IPS-15b (cell line): ENCODE measurements around the gene C9orf57.

Experiments used
- H3K27me3 ChIP-seq: one replicate; pipeline ENCODE4 v1.6.1; 2013; ENCODE audit warnings: low read length; ENCODE audit not compliant: control insufficient read depth, insufficient read depth
- H3K36me3 ChIP-seq: one replicate; pipeline ENCODE4 v1.6.1; 2013; ENCODE audit warnings: low read length; ENCODE audit not compliant: control insufficient read depth, insufficient read depth
- H3K4me1 ChIP-seq: one replicate; pipeline ENCODE4 v1.6.1; 2013; ENCODE audit warnings: mild to moderate bottlenecking, low read length; ENCODE audit not compliant: control insufficient read depth, insufficient read depth
- H3K4me3 ChIP-seq: one replicate; pipeline ENCODE4 v1.5.1; 2013; ENCODE audit warnings: low read depth, low read length
- H3K9ac ChIP-seq: one replicate; pipeline ENCODE4 v1.6.1; 2013; ENCODE audit warnings: low read depth, mild to moderate bottlenecking, low read length
- H3K9me3 ChIP-seq: one replicate; pipeline ENCODE4 v1.6.1; 2013; ENCODE audit warnings: mild to moderate bottlenecking, low read length; ENCODE audit not compliant: control insufficient read depth, insufficient read depth

C9orf57 gene

GRCh38 chr9:72043576-72043975, 16.8 kb downstream of the C9orf57 start:
- Histone ChIP-seq H3K4me1 (no peaks in the 10 kb centered on the region), H3K4me3 (no peak overlapping the region), H3K27me3 (no peaks in the 10 kb centered on the region), H3K36me3 (no peaks in the 10 kb centered on the region), H3K9me3 (no peaks in the 10 kb centered on the region), H3K9ac (no peak overlapping the region)

DNA sequence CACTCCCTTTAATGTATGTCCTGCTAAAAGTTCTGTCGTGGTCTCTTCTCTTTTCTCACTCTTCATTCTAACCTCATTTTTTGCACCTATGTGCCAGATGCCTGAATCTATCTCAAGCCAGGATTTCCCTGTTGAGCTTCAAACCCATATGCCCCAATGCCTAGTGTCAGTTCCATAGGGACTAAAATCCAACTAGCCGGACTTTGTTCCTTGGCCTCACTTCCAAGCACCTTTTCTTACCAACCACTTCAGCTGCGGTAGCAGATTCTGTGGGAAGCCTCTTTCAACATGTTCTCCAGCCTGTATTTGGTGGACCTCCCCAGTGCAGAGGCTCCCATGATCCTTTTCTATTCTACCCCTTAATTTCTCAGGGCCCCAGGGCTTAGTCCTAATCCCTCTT, 17.5 kb downstream of the C9orf57 start:
- H3K4me1 ChIP-seq, result no peaks in the 10 kb centered on the region
- H3K9me3 ChIP-seq, result no peaks in the 10 kb centered on the region
- H3K36me3 ChIP-seq, result no peaks in the 10 kb centered on the region
- H3K27me3 ChIP-seq, result no peaks in the 10 kb centered on the region
- no peak overlapping the region for H3K4me3 ChIP-seq
- H3K9ac ChIP-seq, result no peak overlapping the region

- H3K4me1 ChIP-seq, result no peaks in the 10 kb centered on the region
- H3K4me3 ChIP-seq, result no peak overlapping the region
- no peaks in the 10 kb centered on the region for H3K27me3 ChIP-seq
- no peaks in the 10 kb centered on the region for H3K9me3 ChIP-seq
- H3K9ac ChIP-seq, result no peak overlapping the region
- H3K36me3 ChIP-seq, result no peaks in the 10 kb centered on the region
These were observed 18.6 kb downstream of the C9orf57 start for GRCh38 chr9:72041775-72042194.

DNA sequence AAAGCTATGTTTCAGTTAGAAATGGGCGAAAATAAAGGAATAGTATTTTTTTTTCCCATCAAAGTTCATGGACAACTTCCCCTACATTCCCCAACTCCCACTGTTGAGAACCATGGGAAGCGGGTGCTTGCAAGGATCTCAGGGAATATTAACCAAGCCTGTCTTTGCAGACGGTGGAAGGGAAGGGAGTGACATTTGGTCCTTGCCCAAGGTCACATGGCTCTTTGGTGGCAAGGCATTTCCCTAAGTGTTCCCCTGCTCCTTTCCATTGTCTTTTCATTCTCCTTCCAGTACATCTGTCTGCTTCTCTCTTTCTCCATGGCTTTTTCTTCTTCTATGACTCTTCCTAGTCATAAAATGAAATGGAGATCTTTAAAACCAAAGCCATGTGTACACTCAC, 19.0 kb downstream of the C9orf57 start:
- H3K4me3 ChIP-seq, result no peak overlapping the region
- no peaks in the 10 kb centered on the region for H3K27me3 ChIP-seq
- H3K9me3 ChIP-seq, result no peaks in the 10 kb centered on the region
- H3K4me1 ChIP-seq, result no peaks in the 10 kb centered on the region
- no peaks in the 10 kb centered on the region for H3K36me3 ChIP-seq
- H3K9ac ChIP-seq, result no peak overlapping the region

GRCh38 chr9:72039532-72039931, 20.9 kb downstream of the C9orf57 start:
- Histone ChIP-seq H3K27me3 (no peaks in the 10 kb centered on the region), H3K9ac (no peak overlapping the region)

GRCh38 chr9:72038890-72039410, 21.5 kb downstream of the C9orf57 start:
- no peak overlapping the region for H3K4me3 ChIP-seq
- no peaks in the 10 kb centered on the region for H3K9me3 ChIP-seq
- H3K36me3 ChIP-seq, result no peaks in the 10 kb centered on the region
- no peaks in the 10 kb centered on the region for H3K27me3 ChIP-seq
- H3K9ac ChIP-seq, result no peak overlapping the region
- no peaks in the 10 kb centered on the region for H3K4me1 ChIP-seq

More at GRCh38 chr9:72039532-72039931, 20.9 kb downstream of the C9orf57 start:
- no peaks in the 10 kb centered on the region for H3K36me3 ChIP-seq
- H3K4me3 ChIP-seq, result no peak overlapping the region
- no peaks in the 10 kb centered on the region for H3K9me3 ChIP-seq
- H3K4me1 ChIP-seq, result no peaks in the 10 kb centered on the region

- Histone ChIP-seq H3K4me1 (no peaks in the 10 kb centered on the region), H3K4me3 (no peak overlapping the region), H3K9me3 (no peaks in the 10 kb centered on the region), H3K9ac (no peak overlapping the region), H3K27me3 (no peaks in the 10 kb centered on the region), H3K36me3 (no peaks in the 10 kb centered on the region)
These were observed 22.0 kb downstream of the C9orf57 start for GRCh38 chr9:72038408-72038807.

GRCh38 chr9:72037571-72037970, 22.8 kb downstream of the C9orf57 start:
- H3K9ac ChIP-seq, result no peak overlapping the region
- H3K4me1 ChIP-seq, result no peaks in the 10 kb centered on the region
- no peaks in the 10 kb centered on the region for H3K9me3 ChIP-seq
- no peaks in the 10 kb centered on the region for H3K27me3 ChIP-seq
- H3K36me3 ChIP-seq, result no peaks in the 10 kb centered on the region
- H3K4me3 ChIP-seq, result no peak overlapping the region

DNA sequence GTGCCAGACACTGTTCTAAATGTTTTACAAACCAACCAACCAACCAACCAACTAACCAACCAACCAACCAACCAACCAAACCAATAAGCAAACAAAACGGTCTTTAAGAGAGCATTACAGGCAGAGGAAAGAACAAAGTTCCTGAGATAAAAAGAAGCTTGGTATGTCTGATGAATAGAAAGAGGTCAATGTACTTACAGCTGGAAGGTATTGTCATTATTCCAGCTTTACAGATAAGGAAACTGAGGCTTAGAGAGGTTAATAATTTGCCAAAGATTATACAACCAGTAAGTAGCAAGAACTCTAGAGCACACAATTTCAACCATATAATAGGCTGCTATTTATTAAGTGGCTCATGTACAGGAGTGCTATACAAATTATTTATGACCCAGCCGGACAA, 29.6 kb downstream of the C9orf57 start:
- Histone ChIP-seq H3K27me3 (no peaks in the 10 kb centered on the region), H3K4me3 (no peak overlapping the region)

DNA sequence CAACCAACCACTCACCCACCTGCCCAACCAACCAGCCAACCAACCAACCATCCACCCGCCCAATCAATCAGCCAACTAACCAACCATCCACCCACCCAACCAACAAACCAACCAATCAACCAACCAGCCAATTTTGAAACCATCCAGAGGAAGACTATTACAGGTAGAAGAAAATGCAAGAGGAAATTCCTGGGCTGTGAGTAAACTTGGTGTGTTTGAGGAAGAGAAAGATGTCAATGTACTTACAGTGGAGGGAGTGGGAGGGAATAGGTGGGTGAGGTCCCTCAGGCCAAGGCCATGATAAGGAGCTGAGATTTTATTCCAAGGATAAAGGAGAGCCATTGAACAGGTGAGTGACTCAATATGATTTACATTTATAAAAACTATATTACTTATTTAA, 30.4 kb downstream of the C9orf57 start:
- no peaks in the 10 kb centered on the region for H3K4me1 ChIP-seq
- no peak overlapping the region for H3K4me3 ChIP-seq
- H3K27me3 ChIP-seq, result no peaks in the 10 kb centered on the region
- H3K36me3 ChIP-seq, result no peaks in the 10 kb centered on the region
- H3K9ac ChIP-seq, result no peak overlapping the region
- no peaks in the 10 kb centered on the region for H3K9me3 ChIP-seq

More for the DNA sequence above, 29.6 kb downstream of the C9orf57 start:
- Histone ChIP-seq H3K36me3 (no peaks in the 10 kb centered on the region), H3K9ac (no peak overlapping the region), H3K9me3 (no peaks in the 10 kb centered on the region), H3K4me1 (no peaks in the 10 kb centered on the region)

GRCh38 chr9:72025906-72026305, 34.5 kb downstream of the C9orf57 start:
- no peak overlapping the region for H3K9ac ChIP-seq
- H3K4me3 ChIP-seq, result no peak overlapping the region

GRCh38 chr9:72023596-72023995, 36.8 kb downstream of the C9orf57 start:
- Histone ChIP-seq H3K4me3 (no peak overlapping the region), H3K36me3 (no peaks in the 10 kb centered on the region), H3K9me3 (no peaks in the 10 kb centered on the region), H3K9ac (no peak overlapping the region), H3K27me3 (no peaks in the 10 kb centered on the region), H3K4me1 (no peaks in the 10 kb centered on the region)

More at GRCh38 chr9:72025906-72026305, 34.5 kb downstream of the C9orf57 start:
- no peaks in the 10 kb centered on the region for H3K27me3 ChIP-seq
- H3K4me1 ChIP-seq, result no peaks in the 10 kb centered on the region
- no peaks in the 10 kb centered on the region for H3K36me3 ChIP-seq
- H3K9me3 ChIP-seq, result no peaks in the 10 kb centered on the region
